ENCODE data around the gene IBSP. TPM values are rescaled to one million over a fixed set of nuclear protein-coding genes. Genes with fewer than 3 reads are reported as not detected.
A peak's percentile ranks its signal among the peaks of the same experiment; 100 is the strongest.

IBSP gene
- polyA plus RNA-seq (ENCODE audit: insufficient read length in 4 of 4), result under 1 TPM in 1 of 4 donors, not detected in 3; 0.37 TPM

- DNase-seq (ENCODE audit: low read depth in 4 of 4, low spot score in 3 of 4), result peak in 1 of 4 donors; percentile 1
These were observed at the start of gene IBSP for GRCh38 chr4:87799301-87800113. Gene IBSP (plus strand): TSS chr4:87799554. CDS start chr4:87802362, 2,808 bp downstream.

GRCh38 chr4:87749883-87750282, 49.5 kb upstream of the IBSP start:
- DNase-seq (ENCODE audit: low read depth in 4 of 4, low spot score in 3 of 4), result peak in 1 of 4 donors; percentile 1

GRCh38 chr4:87758270-87758669, 41.1 kb upstream of the IBSP start:
- no peak for DNase-seq (ENCODE audit: low read depth in 4 of 4, low spot score in 3 of 4)

GRCh38 chr4:87762311-87762710, 37.0 kb upstream of the IBSP start:
- DNase-seq (ENCODE audit: low read depth in 4 of 4, low spot score in 3 of 4), result no peak

GRCh38 chr4:87781569-87781968, 17.8 kb upstream of the IBSP start:
- no peak for DNase-seq (ENCODE audit: low read depth in 4 of 4, low spot score in 3 of 4)

- DNase-seq (ENCODE audit: low read depth in 4 of 4, low spot score in 3 of 4), result no peak
These were observed 15.6 kb upstream of the IBSP start for GRCh38 chr4:87783781-87784180.

GRCh38 chr4:87785731-87786509, 13.4 kb upstream of the IBSP start:
- DNase-seq (ENCODE audit: low read depth in 4 of 4, low spot score in 3 of 4), result no peak

- no peak for DNase-seq (ENCODE audit: low read depth in 4 of 4, low spot score in 3 of 4)
These were observed 3.5 kb downstream of the IBSP start for GRCh38 chr4:87802858-87803257.

GRCh38 chr4:87803421-87803820, 4.1 kb downstream of the IBSP start:
- DNase-seq (ENCODE audit: low read depth in 4 of 4, low spot score in 3 of 4), result no peak

GRCh38 chr4:87804871-87805270, 5.5 kb downstream of the IBSP start:
- no peak for DNase-seq (ENCODE audit: low read depth in 4 of 4, low spot score in 3 of 4)

GRCh38 chr4:87805971-87806370, 6.6 kb downstream of the IBSP start:
- DNase-seq (ENCODE audit: low read depth in 4 of 4, low spot score in 3 of 4), result no peak

- DNase-seq (ENCODE audit: low read depth in 4 of 4, low spot score in 3 of 4), result no peak
These were observed 7.2 kb downstream of the IBSP start for GRCh38 chr4:87806520-87806919.

GRCh38 chr4:87807402-87807801, 8.0 kb downstream of the IBSP start:
- DNase-seq (ENCODE audit: low read depth in 4 of 4, low spot score in 3 of 4), result no peak

- DNase-seq (ENCODE audit: low read depth in 4 of 4, low spot score in 3 of 4), result no peak
These were observed 12.6 kb downstream of the IBSP start for GRCh38 chr4:87811977-87812376.

- no peak for DNase-seq (ENCODE audit: low read depth in 4 of 4, low spot score in 3 of 4)
These were observed 20.0 kb downstream of the IBSP start for GRCh38 chr4:87819281-87819919.

GRCh38 chr4:87823200-87823599, 23.8 kb downstream of the IBSP start:
- no peak for DNase-seq (ENCODE audit: low read depth in 4 of 4, low spot score in 3 of 4)

GRCh38 chr4:87823724-87824123, 24.4 kb downstream of the IBSP start:
- no peak for DNase-seq (ENCODE audit: low read depth in 4 of 4, low spot score in 3 of 4)

- no peak for DNase-seq (ENCODE audit: low read depth in 4 of 4, low spot score in 3 of 4)
These were observed 25.0 kb downstream of the IBSP start for GRCh38 chr4:87824352-87824751.

- DNase-seq (ENCODE audit: low read depth in 4 of 4, low spot score in 3 of 4), result no peak
These were observed 33.3 kb downstream of the IBSP start, which contains the start of gene MEPE for GRCh38 chr4:87832669-87833068. Gene MEPE (plus strand): TSS chr4:87832969. CDS start chr4:87834715, 1,746 bp downstream.

- no peak for DNase-seq (ENCODE audit: low read depth in 4 of 4, low spot score in 3 of 4)
These were observed 35.0 kb downstream of the IBSP start for GRCh38 chr4:87834401-87834800.

- DNase-seq (ENCODE audit: low read depth in 4 of 4, low spot score in 3 of 4), result no peak
These were observed 35.8 kb downstream of the IBSP start for GRCh38 chr4:87835197-87835596.

Data from left renal pelvis (tissue), 4 donors.